HepG2 (cell line): ENCODE measurements around the gene SLC20A1. TPM values are rescaled to one million over a fixed set of nuclear protein-coding genes. Genes with fewer than 3 reads are reported as not detected.
A peak's percentile ranks its signal among the peaks of the same experiment; 100 is the strongest.

Source experiments
- ATAC-seq: fragments of 200-7000 bp; cut with Tn5 transposase; 3 replicates; pipeline ENCODE4 v1.9.1; 2020; ENCODE audit warnings: mild to moderate bottlenecking, moderate library complexity
- BruUV-seq: library from RNA; stranded (reverse); fragments of 400-500 nt; replicated peaks from 2 replicates; lab custom pipeline; 2021; lab: Mats Ljungman, UMichigan
- CTCF ChIA-PET: fragments of 300-600 bp; formaldehyde crosslinking; extraction: SDS; loops from one replicate; lab custom pipeline; 2021; ENCODE audit warnings: low total read pairs, inconsistent platforms, low intra/inter-chr PET ratio; lab: Yijun Ruan, JAX
- POLR2A ChIA-PET: fragments of 350-600 bp; sonication (Branson Sonifier 250); formaldehyde crosslinking; loops from one replicate; lab custom pipeline; 2020; ENCODE audit warnings: antibody characterized with exemption, inconsistent platforms; lab: Yijun Ruan, JAX
- DNase-seq: peaks from one replicate; pipeline ENCODE4 v3.0.0-alpha.2; 2015; ENCODE audit warnings: low spot score
- FAIRE-seq: peaks from 3 replicates; lab custom pipeline; 2011; peaks lifted over from hg19 to GRCh38; lab: Jason Lieb, UNC
- H2AFZ ChIP-seq: one replicate; pipeline ENCODE4 v1.6.1; 2011; ENCODE audit warnings: low read length, inconsistent platforms
- H3K27ac ChIP-seq: fragments of 300-600 bp; 3 replicates; pipeline ENCODE4 v1.8.0; 2011; ENCODE audit warnings: mixed run types, mild to moderate bottlenecking, mixed read lengths, low read length, inconsistent platforms; ENCODE audit not compliant: insufficient read depth; ENCODE audit errors: extremely low read length
- H3K27me3 ChIP-seq, 2 experiments: fragments of 200-600 bp in 1 of 2; 2 replicates in 1 of 2; 3 replicates in 1 of 2; pipeline versions ENCODE4 v1.6.0 to v1.8.0; 2011; ENCODE audit warnings: low read length in 2 of 2, mild to moderate bottlenecking in 2 of 2, moderate library complexity in 2 of 2, inconsistent platforms in 1 of 2; ENCODE audit not compliant: insufficient read depth in 2 of 2, control insufficient read depth in 1 of 2
- H3K36me3 ChIP-seq, 2 experiments: fragments of 200-600 bp in 1 of 2; replicated peaks in 1 of 2; 2 replicates in 1 of 2; 3 replicates in 1 of 2; pipeline versions ENCODE4 v1.5.1 to v1.8.0; 2011; ENCODE audit warnings: low read length in 2 of 2, inconsistent platforms in 1 of 2; ENCODE audit not compliant: insufficient read depth in 2 of 2, control insufficient read depth in 1 of 2
- H3K4me1 ChIP-seq: 2 replicates; pipeline ENCODE4 v1.5.1; 2012; ENCODE audit warnings: low read length, inconsistent platforms; ENCODE audit not compliant: insufficient read depth
- H3K4me2 ChIP-seq: 2 replicates; pipeline ENCODE4 v1.6.0; 2011; ENCODE audit warnings: low read depth, low read length, inconsistent platforms
- H3K4me3 ChIP-seq, 3 experiments: fragments of 200-600 bp in 1 of 3; sonication (generic), shearing (Covaris generic) in 1 of 3; replicated peaks in 1 of 3; 2 replicates each; pipeline ENCODE4 v1.5.1; 2011 to 2016; ENCODE audit warnings: low read length in 3 of 3, inconsistent platforms in 2 of 3, low read depth in 2 of 3, mild to moderate bottlenecking in 2 of 3, control low read depth in 1 of 3, mixed read lengths in 1 of 3; ENCODE audit not compliant: insufficient read depth in 1 of 3
- H3K79me2 ChIP-seq: one replicate; pipeline ENCODE4 v1.6.1; 2011; ENCODE audit warnings: low read length, inconsistent platforms; ENCODE audit not compliant: insufficient read depth
- H3K9ac ChIP-seq: 2 replicates; pipeline ENCODE4 v1.6.0; 2011; ENCODE audit warnings: mild to moderate bottlenecking, low read depth, low read length, inconsistent platforms; ENCODE audit not compliant: insufficient read depth
- H3K9me3 ChIP-seq: 2 replicates; pipeline ENCODE4 v1.5.1; 2012; ENCODE audit warnings: mild to moderate bottlenecking, low read length
- H4K20me1 ChIP-seq: 2 replicates; pipeline ENCODE4 v1.6.0; 2011; ENCODE audit warnings: inconsistent platforms, mild to moderate bottlenecking, low read length, moderate library complexity; ENCODE audit not compliant: insufficient read depth
- CHD4 ChIP-seq: fragments of 200-600 bp; sonication (generic); IDR thresholded peaks from 2 replicates; pipeline ENCODE4 v1.7.0; 2017; ENCODE audit warnings: mild to moderate bottlenecking, low read length, borderline replicate concordance
- CREB1 ChIP-seq, 2 experiments: fragments of 450-650 bp in 1 of 2; IDR thresholded peaks; 2 replicates each; pipeline ENCODE4 v1.6.1; 2016 to 2017; ENCODE audit warnings: control low read depth in 1 of 2, mild to moderate bottlenecking in 1 of 2, missing compliant biosample characterization in 1 of 2, missing genetic modification characterization in 1 of 2
- EHMT2 ChIP-seq: fragments of 200-600 bp; sonication (generic); IDR thresholded peaks from 2 replicates; pipeline ENCODE4 v1.7.0; 2017; ENCODE audit warnings: antibody characterized with exemption, low read depth, low read length, borderline replicate concordance
- HES4 ChIP-seq: sonication (generic); formaldehyde crosslinking; IDR thresholded peaks from 2 replicates; pipeline ENCODE4 v1.9.0; 2021; ENCODE audit warnings: mild to moderate bottlenecking, missing genetic modification reagents, borderline replicate concordance
- IRF9 ChIP-seq: sonication (generic); formaldehyde crosslinking; IDR thresholded peaks from 2 replicates; pipeline ENCODE4 v1.8.0; 2022; ENCODE audit warnings: missing genetic modification reagents, mild to moderate bottlenecking, borderline replicate concordance
- JUND ChIP-seq: sonication (generic); formaldehyde crosslinking; IDR thresholded peaks from 2 replicates; pipeline ENCODE4 v1.8.0; 2022; ENCODE audit warnings: mild to moderate bottlenecking, missing genetic modification reagents
- MZF1 ChIP-seq: sonication (generic); formaldehyde crosslinking; IDR thresholded peaks from 2 replicates; pipeline ENCODE4 v1.8.1; 2023; ENCODE audit warnings: mild to moderate bottlenecking, missing genetic modification reagents, borderline replicate concordance
- NFYC ChIP-seq: IDR thresholded peaks from 2 replicates; pipeline ENCODE4 v1.6.1; 2016; ENCODE audit warnings: missing genetic modification reagents, missing compliant biosample characterization
- PHF5A ChIP-seq: IDR thresholded peaks from one replicate; pipeline ENCODE4 v1.6.1; 2018; ENCODE audit warnings: low read depth, missing genetic modification reagents; ENCODE audit not compliant: unreplicated experiment
- PLRG1 ChIP-seq: fragments of 450-650 bp; conservative IDR thresholded peaks from 2 replicates; pipeline ENCODE4 v1.6.1; 2016
- PRPF4 ChIP-seq: fragments of 200-400 bp; formaldehyde crosslinking; IDR thresholded peaks from 2 replicates; pipeline ENCODE4 v1.6.1; 2016; ENCODE audit warnings: low read length, low read depth; ENCODE audit not compliant: poor library complexity, severe bottlenecking
- REXO4 ChIP-seq: sonication (generic); formaldehyde crosslinking; IDR thresholded peaks from 2 replicates; pipeline ENCODE4 v1.8.0; 2022; ENCODE audit warnings: missing genetic modification reagents, mild to moderate bottlenecking, borderline replicate concordance
- SMARCE1 ChIP-seq: fragments of 450-650 bp; IDR thresholded peaks from 2 replicates; pipeline ENCODE4 v1.6.1; 2017; ENCODE audit warnings: borderline replicate concordance
- XRCC5 ChIP-seq: fragments of 200-400 bp; formaldehyde crosslinking; optimal IDR thresholded peaks from 2 replicates; pipeline ENCODE3; 2017; ENCODE audit warnings: mild to moderate bottlenecking, low read length
- ZBTB38 ChIP-seq: sonication (generic); formaldehyde crosslinking; IDR thresholded peaks from 2 replicates; pipeline ENCODE4 v1.5.1; 2020; ENCODE audit warnings: mild to moderate bottlenecking, missing genetic modification reagents
- ZEB1 ChIP-seq: IDR thresholded peaks from 2 replicates; pipeline ENCODE4 v1.6.1; 2012; ENCODE audit warnings: mild to moderate bottlenecking, low read depth, inconsistent platforms; ENCODE audit not compliant: insufficient replicate concordance
- ZNF234 ChIP-seq: sonication (generic); formaldehyde crosslinking; conservative IDR thresholded peaks from 2 replicates; pipeline ENCODE4 v1.5.1; 2020; ENCODE audit warnings: mild to moderate bottlenecking, missing genetic modification reagents
- ZNF263 ChIP-seq: sonication (generic); formaldehyde crosslinking; IDR thresholded peaks from 2 replicates; pipeline ENCODE4 v1.4.0; 2020; ENCODE audit warnings: missing genetic modification reagents
- ZNF512B ChIP-seq: sonication (generic); formaldehyde crosslinking; IDR thresholded peaks from 2 replicates; pipeline ENCODE4 v1.5.1; 2020; ENCODE audit warnings: missing genetic modification reagents, mild to moderate bottlenecking, borderline replicate concordance
- ZNF672 ChIP-seq: sonication (generic); formaldehyde crosslinking; IDR thresholded peaks from 2 replicates; pipeline ENCODE4 v1.8.1; 2022; ENCODE audit warnings: missing genetic modification reagents
- ZNF740 ChIP-seq: sonication (generic); formaldehyde crosslinking; IDR thresholded peaks from 2 replicates; pipeline ENCODE4 v1.4.0; 2020; ENCODE audit warnings: missing genetic modification reagents
- WGBS: methylation state at CpG from one replicate; pipeline ENCODE4 v1.1.6; 2017; ENCODE audit warnings: low lambda C conversion rate; 5-methylcytosine and 5-hydroxymethylcytosine counted together
- in situ Hi-C: cut with HindIII; loops from 2 replicates; pipeline ENCODE4 v1.10.0; 2017; ENCODE audit warnings: low pct_unique_long_range_greater_than_20kb; ENCODE audit not compliant: extremely low pct_ligation_motif_present
- intact Hi-C: fragments of 100-400 bp; cut with micrococcal nuclease; formaldehyde crosslinking; loops from one replicate; pipeline ENCODE4 v1.10.0; 2022; ENCODE audit not compliant: unreplicated experiment
- polyA plus RNA-seq, 8 experiments: library from polyadenylated mRNA; depleted of rRNA in 3 of 8; stranded (reverse) in 7 of 8; unstranded in 1 of 8; fragments of >200 nt; fragmentation: Illumina TruSeq in 4 of 8; extraction: Trizol in 4 of 8; gene quantifications; 2 replicates each; pipeline versions ENCODE4 v1.2.1 to v1.2.3, GENCODE V29; 2011 to 2016; ENCODE audit warnings: low read depth in 4 of 8, missing spikeins in 1 of 8, mixed read lengths in 1 of 8; ENCODE audit not compliant: insufficient read depth in 1 of 8
- total RNA-seq, 5 experiments: library from RNA; depleted of rRNA; stranded (reverse); fragments of >200 nt; fragmentation: Illumina TruSeq; extraction: Trizol; gene quantifications; 2 replicates each; pipeline ENCODE4 v1.2.3, GENCODE V29; 2016; ENCODE audit warnings: low read depth in 1 of 5

SLC20A1 gene
- total and polyA plus RNA-seq, 2 of the 13 experiments (the other 11 are each of a cell fraction or from before 2014, with no cell fraction given), result 54.0 to 85.9 TPM

DNA sequence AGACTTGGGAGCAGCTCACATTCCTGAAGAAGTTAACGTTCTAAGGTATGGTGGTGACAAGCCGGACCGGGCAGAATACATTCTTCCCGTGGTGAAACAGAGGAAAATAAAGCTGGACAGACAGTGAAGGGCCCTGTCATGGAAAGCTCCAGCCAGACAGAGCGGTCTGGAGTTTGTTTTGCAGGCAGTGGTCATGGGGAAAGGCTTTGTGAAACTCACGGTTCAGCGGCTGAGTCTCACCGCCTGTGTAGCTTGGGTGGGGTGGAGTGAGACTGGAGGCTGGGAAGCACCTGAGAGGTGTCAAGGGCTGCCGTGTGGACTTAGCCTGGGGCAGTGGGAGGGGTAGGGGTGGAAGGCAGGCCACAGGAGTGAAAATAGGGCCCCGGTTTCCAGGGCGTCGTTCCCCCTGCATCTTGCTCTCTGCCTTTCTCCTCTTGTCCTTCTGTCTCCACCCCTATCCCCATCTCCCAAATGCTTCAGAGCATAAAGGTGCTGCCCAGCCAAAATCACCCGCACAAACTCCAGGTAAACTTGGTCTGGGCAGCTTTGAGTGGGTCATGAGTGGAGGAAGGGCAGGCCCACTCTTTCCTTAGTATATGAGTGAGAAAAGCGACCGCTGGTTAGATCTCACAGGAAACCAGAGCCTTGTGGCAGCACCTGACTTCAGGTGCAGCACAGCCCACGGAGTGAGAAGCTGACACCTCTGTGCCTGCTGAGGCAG is 11.4 kb upstream of the SLC20A1 start (continued):
- TF ChIP-seq IRF9 (CRISPR knock-in tag) (no peak), HES4 (no peak)

DNA sequence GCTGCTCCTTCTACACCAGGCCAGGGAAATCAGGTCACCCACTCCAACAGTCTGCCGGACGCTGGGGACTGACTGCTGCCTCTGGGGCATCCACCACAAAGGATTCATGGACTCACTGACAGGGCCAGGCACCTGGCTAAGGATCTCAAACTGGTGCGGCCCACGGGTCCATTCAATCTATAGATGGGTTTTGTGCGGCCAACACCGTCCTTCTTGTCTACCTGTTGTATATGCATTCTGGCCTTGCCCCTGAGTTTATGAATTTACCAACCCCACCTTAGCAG is 10.9 kb upstream of the SLC20A1 start:
- Histone ChIP-seq H3K9me3 (no peaks in the 10 kb centered on the region), H3K79me2 (no peaks in the 10 kb centered on the region), H3K27ac (no peak overlapping the region), H3K36me3 (no peaks in the 10 kb centered on the region), H3K4me2 (peak overlapping the region; percentile 61; the same call in 1 of the 2 replicates), H3K27me3 (peaks cover 3 to 45% of the 10 kb centered on the region in 2 experiments; a peak in 4 of 5 replicates), H3K4me1 (peaks cover 78% of the 10 kb centered on the region), H3K4me3 (no peak overlapping the region), H3K9ac (no peak overlapping the region), H4K20me1 (no peaks in the 10 kb centered on the region), H2AFZ (no peak overlapping the region)
- 67% methylated on average over 4 of the region's 6 CpGs for WGBS
- POLR2A ChIA-PET, result interaction anchor here (8.5 kb wide), 1 partner anchor 10 kb away, joined by 94 read pairs; the partner anchor contains the start of gene SLC20A1
- FAIRE-seq (no peak), ATAC-seq (peak; percentile 14), DNase-seq (no peak)
- in situ Hi-C loops (no loop called here), intact Hi-C loops (no loop called here)
- CTCF ChIA-PET, result no interaction called here
- no TSS peak for BruUV-seq
- no peak for TF ChIP-seq CREB1 (IDR thresholded peaks at IDR 0.05)
- TF ChIP-seq CREB1 (CRISPR knock-in tag; IDR thresholded peaks at IDR 0.05), result no peak
- TF ChIP-seq EHMT2, result no peak
- TF ChIP-seq PRPF4, result no peak
- TF ChIP-seq REXO4 (CRISPR knock-in tag), result no peak
- TF ChIP-seq ZNF512B (CRISPR knock-in tag), result no peak
- TF ChIP-seq ZNF672 (CRISPR knock-in tag), result no peak
- no peak for TF ChIP-seq SMARCE1
- TF ChIP-seq ZEB1, result no peak
- no peak for TF ChIP-seq CHD4
- TF ChIP-seq ZNF740, result no peak
- TF ChIP-seq JUND (CRISPR knock-in tag), result no peak
- TF ChIP-seq ZBTB38, result no peak
- no peak for TF ChIP-seq PLRG1
- no peak for TF ChIP-seq ZNF263
- no peak for TF ChIP-seq MZF1 (CRISPR knock-in tag)
- TF ChIP-seq XRCC5, result no peak
- TF ChIP-seq NFYC (CRISPR knock-in tag), result no peak
- no peak for TF ChIP-seq ZNF234
- no peak for TF ChIP-seq PHF5A (CRISPR knock-in tag)
